ENCODE results near the gene SPIB. TPM values are rescaled to one million over a fixed set of nuclear protein-coding genes. Genes with fewer than 3 reads are reported as not detected.

SPIB gene
- 2.4 TPM for total RNA-seq

DNA sequence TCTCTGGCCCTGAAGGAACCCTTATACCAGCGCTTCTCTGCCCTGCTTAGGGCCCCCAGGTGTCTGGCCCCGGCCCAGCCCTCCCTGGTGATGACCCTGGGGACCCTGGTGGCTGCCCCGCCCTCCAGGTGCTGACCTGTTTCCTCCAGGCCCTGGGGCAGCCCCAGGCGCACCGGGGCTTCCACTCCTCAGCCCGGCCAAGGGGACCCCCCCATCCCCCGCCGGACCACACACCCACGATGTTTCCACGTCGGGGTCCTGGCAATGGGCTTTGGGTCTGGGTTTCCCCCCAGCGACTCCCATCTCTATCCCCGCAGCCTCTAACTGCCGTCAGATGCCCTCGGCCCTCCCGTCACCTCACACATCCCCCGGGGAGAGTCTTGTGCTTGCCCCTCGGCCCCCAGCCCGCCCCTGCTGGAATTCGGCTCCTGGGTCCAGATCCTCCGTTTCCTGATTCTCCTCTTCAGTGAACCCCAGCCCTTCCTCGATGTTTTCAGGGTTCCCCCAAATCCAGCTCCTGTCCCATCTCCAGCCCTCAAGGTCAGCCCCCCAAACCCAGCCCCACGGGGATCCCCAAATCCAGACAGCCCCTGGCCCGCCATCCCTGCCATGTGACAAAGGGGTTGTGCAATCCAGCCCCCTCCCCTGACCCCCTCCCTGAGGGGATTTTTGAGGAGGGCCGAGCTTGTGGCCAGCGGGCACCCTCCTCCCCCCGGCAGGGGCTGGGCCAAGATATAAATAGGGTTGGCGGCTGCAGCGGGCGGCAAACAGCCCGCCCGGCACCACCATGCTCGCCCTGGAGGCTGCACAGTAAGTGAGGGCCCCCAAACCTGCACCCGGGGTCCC is at the start of gene SPIB:
TSS of gene SPIB (plus strand) at position 763 of the 846 bp plus-strand sequence. CDS start at position 788, 25 bp downstream.
- DNase-seq (ENCODE audit: low read depth in 2 of 3, low spot score in 2 of 3): peak in 1 of 3 donors; percentile 18

DNA sequence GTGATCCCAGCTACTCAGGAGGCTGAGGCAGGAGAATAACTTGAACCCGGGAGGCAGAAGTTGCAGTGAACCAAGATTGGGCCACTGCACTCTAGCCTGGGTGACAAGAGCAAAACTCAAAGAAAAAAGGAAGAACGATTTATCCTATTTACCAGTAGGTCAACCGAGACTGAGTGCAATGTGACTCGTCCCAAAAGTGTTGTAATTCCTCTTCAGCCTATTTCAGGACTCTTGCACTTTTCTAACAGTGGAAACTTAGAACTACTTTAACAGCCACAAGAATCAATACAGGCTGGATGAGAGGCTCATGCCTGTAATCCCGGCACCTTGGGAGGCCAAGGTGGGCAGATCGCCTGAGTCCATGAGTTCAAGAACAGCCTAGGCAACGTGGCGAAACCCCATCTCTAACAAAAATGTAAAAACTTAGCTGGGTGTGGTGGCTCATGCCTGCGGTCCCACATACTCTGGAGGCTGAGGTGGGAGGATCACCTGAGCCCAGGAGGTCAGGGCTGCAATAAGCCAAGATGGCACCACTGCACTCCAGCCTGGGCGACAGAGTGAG is 46.7 kb upstream of the SPIB start:
- no peak for DNase-seq (ENCODE audit: low read depth in 2 of 3, low spot score in 2 of 3)

DNA sequence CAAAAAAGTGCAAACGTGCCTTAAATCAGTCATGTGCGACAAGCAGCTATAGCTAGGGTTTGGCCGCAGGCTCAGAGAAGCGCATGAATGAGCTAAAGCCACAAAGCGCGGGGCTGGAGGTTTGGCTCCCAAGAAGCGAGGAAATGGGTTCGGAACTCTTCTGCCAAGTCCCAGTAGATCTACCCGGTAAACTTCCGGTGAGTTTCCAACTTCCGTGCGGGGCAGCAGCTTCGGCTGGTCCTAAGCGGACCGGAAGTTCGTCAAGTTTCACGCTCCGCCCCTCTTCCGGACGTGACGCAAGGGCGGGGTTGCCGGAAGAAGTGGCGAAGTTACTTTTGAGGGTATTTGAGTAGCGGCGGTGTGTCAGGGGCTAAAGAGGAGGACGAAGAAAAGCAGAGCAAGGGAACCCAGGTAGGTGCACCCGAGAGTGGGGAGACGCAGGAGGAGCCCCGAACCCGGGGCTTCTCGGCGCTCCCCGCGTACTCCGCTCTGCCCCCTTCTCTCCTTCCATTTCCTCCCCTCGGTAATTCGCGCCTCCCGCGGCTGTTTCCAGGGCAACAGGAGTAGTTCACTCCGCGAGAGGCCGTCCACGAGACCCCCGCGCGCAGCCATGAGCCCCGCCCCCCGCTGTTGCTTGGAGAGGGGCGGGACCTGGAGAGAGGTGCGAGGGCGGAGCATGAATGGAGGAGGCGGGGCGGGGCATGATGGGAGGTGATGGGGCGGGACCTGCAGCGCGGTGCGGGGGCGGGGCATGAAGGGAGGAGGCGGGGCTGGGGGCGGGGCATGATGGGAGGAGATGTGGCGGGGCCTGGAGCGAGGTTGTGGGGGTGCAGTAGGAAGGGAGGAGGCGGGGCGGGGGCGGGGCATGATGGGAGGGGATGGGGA is 42.3 kb upstream of the SPIB start, which contains the start of gene NR1H2:
TSS of gene NR1H2 (plus strand) at position 292 of the 885 bp plus-strand sequence. CDS start 1,149 bp downstream, outside the sequence.
- DNase-seq (ENCODE audit: low read depth in 2 of 3, low spot score in 2 of 3): peak; percentile 92 to 97 (median 97)

DNA sequence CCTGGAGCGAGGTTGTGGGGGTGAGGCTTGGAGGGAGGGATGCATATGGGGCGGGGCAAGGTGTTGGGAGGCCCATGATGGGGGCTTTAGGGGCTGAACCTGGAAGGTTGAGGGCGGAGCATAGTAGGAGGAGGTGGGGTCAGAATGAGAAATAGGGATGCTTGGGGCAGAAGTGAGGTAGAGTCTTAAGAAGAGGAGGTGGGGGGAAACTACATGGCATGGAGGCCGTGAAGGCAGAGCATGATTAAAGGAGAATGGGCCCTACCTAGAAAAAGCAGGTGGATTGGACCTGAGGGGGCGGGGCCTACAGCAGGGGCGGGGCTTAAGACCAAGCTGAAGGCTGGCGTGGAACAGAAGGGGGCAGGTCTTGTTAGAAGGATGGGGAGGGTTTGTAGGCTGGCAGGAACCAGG is 41.7 kb upstream of the SPIB start:
- no peak for DNase-seq (ENCODE audit: low read depth in 2 of 3, low spot score in 2 of 3)

DNA sequence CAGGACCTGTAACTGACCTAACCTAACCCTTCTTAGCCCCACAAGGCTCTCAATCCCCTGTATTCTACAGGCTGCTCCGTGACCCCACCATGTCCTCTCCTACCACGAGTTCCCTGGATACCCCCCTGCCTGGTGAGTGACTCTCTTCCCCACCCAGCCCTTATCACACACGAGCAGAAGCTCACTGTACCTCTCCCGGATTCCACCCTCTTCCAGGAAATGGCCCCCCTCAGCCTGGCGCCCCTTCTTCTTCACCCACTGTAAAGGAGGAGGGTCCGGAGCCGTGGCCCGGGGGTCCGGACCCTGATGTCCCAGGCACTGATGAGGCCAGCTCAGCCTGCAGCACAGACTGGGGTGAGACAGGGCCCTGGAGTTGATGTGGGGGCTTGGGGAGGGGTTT is 41.2 kb upstream of the SPIB start:
- no peak for DNase-seq (ENCODE audit: low read depth in 2 of 3, low spot score in 2 of 3)

DNA sequence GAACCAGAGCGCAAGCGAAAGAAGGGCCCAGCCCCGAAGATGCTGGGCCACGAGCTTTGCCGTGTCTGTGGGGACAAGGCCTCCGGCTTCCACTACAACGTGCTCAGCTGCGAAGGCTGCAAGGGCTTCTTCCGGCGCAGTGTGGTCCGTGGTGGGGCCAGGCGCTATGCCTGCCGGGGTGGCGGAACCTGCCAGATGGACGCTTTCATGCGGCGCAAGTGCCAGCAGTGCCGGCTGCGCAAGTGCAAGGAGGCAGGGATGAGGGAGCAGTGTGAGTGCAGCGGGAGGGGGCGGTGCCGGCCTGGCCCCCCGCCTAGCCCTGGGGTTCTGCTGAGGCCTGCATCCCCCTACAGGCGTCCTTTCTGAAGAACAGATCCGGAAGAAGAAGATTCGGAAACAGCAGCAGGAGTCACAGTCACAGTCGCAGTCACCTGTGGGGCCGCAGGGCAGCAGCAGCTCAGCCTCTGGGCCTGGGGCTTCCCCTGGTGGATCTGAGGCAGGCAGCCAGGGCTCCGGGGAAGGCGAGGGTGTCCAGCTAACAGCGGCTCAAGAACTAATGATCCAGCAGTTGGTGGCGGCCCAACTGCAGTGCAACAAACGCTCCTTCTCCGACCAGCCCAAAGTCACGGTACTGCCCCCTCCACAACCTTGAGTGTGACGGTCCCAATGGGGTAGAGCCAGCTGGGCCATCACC is 40.4 kb upstream of the SPIB start:
- DNase-seq (ENCODE audit: low read depth in 2 of 3, low spot score in 2 of 3): no peak

DNA sequence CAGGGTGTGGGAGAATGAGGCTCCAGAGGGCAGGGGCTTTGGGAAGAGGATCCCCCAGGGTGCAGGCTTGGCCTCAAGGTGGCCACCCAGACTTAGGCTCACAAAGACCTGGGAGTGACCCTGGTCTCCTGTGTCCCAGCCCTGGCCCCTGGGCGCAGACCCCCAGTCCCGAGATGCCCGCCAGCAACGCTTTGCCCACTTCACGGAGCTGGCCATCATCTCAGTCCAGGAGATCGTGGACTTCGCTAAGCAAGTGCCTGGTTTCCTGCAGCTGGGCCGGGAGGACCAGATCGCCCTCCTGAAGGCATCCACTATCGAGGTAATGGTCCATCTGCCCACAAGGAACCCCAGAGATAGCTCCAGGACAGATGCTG is 39.9 kb upstream of the SPIB start:
- DNase-seq (ENCODE audit: low read depth in 2 of 3, low spot score in 2 of 3): no peak

DNA sequence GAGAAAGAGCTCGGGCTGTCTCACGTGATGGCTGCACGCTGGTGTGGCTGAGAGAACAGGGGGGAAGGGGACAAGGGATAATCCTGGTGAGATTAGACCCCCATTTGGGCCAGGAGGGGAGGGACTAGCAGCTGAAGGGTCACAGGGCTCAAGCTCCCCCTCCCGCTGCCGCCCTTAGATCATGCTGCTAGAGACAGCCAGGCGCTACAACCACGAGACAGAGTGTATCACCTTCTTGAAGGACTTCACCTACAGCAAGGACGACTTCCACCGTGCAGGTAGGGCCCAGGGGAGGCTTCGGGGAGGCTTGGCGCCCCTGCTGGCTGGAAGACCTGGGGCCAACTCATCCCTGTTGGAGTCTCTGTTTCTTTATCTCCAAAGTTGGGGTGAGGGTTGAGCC is 39.1 kb upstream of the SPIB start:
- no peak for DNase-seq (ENCODE audit: low read depth in 2 of 3, low spot score in 2 of 3)

DNA sequence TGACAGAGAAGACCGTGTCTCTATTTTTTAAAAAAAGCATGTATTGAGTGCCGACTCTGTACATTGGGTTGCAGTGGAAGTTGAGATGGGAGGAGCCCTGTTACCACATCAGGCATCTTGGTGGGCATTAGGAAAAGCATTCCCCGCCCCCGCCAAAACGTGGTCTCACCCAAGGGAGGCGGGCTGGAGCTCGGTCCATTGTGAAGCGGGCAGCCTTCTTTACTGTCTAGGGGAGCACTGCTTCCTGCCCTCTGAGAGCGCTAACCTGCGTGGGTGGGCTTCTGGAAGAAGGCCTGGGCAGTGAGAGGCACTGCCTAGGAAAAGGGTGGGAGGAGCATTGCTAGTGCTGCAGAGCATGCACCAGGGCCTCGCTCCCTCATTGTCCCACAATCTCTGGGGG is 38.6 kb upstream of the SPIB start:
- no peak for DNase-seq (ENCODE audit: low read depth in 2 of 3, low spot score in 2 of 3)

DNA sequence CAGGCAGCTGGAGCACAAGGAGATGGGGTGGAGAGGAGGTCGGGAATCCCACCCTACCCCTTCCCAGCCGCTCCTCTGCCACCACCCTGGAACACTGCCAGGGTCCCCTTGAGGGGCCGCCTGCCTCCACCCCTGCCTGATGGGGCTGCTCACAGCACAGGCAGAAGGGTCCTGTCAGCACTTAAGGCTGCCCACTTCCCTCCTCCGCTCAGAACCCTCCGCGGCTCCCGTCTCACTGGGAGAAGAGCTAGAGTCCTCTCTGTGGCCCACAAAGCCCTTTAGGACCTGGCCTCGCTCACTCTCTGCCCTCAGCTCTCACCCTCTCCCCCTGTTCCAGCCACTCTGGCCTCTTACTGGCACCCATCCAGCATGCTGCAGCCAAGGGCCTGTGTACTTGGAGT is 38.0 kb upstream of the SPIB start:
- no peak for DNase-seq (ENCODE audit: low read depth in 2 of 3, low spot score in 2 of 3)

DNA sequence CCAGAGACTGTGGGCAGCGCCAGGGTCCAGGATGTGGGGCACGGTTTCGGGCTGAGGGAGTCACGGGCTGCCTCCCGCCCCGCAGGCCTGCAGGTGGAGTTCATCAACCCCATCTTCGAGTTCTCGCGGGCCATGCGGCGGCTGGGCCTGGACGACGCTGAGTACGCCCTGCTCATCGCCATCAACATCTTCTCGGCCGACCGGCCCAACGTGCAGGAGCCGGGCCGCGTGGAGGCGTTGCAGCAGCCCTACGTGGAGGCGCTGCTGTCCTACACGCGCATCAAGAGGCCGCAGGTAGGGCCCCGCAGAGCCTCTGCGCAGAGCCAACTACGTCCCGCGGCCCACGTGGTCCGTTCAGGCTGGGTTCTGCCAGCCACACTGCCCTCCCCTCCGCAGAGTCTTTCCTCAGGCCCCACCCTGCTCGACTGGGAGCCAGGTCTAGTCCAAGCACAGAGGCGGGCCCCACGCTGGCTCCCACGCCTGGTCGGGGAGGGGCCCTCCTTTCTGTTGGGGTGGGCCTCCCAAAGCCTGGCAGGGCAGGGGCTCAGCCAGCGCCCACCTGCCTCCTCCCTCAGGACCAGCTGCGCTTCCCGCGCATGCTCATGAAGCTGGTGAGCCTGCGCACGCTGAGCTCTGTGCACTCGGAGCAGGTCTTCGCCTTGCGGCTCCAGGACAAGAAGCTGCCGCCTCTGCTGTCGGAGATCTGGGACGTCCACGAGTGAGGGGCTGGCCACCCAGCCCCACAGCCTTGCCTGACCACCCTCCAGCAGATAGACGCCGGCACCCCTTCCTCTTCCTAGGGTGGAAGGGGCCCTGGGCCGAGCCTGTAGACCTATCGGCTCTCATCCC is 36.6 kb upstream of the SPIB start:
- DNase-seq (ENCODE audit: low read depth in 2 of 3, low spot score in 2 of 3): no peak

DNA sequence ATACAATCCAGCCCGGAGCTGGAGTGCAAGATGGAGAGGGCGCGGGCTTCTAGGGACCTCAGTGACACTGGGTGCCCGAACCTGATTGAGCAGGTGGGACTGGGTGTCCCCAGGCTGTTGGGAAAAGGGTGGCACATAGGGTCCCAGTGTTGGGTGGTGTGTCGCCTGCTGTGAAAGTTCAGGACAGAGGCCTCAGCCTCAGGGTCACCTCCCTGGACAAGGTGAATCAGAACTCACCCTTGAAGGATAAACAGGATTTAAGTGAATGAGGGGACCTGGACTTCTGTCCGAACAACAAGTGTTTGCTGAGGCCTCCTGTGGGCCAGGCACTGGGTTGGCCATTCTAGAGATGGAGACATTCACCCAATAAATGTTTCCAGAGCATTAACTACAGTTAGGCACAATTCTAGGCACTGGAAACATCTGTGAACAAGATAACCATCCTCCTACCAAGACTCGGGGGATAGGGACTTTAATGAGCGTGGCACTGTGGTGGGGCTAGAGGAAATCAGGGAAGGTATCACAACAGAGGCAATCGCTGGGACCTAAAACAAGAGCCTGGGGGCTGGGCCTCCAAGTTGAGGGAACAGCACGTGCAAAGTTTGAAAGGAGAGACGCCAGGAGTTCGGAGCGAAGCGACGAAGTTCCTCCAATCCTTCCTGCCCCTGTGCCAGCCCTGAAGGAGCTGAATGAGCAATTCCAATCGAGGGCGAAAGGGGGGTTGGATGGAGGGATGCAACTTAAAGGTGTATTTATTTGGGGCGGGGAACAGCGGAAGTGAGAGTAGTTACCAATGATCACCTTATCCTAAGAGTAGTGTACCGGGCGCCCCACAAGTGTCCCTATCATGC is 35.5 kb upstream of the SPIB start:
- DNase-seq (ENCODE audit: low read depth in 2 of 3, low spot score in 2 of 3): no peak

DNA sequence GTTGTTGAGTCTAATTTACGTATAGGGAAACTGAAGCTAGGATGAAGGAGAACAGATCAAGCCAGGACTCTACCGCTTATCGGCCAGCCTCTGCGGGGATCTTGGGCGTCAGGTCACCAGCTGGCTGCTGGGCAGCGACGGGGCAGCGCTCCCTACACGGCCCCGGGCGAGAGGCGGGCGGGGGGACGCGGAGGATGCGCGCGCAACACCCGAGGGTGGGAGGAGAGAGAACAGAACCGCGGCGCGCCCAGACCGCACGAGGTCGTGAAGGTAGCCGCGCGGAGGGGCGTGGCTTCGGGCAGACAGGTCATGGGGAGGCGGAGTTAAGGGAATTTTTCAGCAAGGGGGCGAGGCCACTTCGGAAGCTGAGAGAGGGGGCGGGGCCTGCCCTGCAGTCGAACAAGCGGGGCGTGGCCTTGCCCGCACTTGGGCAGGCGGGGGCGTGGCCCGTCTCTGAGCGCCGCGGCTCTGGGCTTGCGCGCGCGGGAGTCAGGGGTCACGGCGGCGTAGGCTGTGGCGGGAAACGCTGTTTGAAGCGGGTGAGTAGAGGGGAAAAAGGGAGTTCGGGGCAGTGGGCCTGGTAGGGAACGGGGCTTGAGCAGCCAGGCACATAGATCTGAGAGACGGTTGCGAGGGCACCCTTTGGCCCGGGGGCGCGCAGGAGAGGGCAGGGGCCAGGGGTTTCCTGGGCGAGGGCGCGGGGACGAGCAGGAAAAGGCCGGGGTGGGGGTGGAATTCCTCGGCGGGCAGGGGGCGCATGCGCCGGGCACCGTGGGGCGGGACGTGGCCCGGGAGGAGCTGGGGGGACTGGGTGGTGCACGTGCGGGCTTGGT is 34.7 kb upstream of the SPIB start, which contains the start of gene POLD1:
TSS of gene POLD1 (plus strand) at position 496 of the 833 bp plus-strand sequence. CDS start 14,505 bp downstream, outside the sequence.
- DNase-seq (ENCODE audit: low read depth in 2 of 3, low spot score in 2 of 3): peak; percentile 98 to 99 (median 98)

DNA sequence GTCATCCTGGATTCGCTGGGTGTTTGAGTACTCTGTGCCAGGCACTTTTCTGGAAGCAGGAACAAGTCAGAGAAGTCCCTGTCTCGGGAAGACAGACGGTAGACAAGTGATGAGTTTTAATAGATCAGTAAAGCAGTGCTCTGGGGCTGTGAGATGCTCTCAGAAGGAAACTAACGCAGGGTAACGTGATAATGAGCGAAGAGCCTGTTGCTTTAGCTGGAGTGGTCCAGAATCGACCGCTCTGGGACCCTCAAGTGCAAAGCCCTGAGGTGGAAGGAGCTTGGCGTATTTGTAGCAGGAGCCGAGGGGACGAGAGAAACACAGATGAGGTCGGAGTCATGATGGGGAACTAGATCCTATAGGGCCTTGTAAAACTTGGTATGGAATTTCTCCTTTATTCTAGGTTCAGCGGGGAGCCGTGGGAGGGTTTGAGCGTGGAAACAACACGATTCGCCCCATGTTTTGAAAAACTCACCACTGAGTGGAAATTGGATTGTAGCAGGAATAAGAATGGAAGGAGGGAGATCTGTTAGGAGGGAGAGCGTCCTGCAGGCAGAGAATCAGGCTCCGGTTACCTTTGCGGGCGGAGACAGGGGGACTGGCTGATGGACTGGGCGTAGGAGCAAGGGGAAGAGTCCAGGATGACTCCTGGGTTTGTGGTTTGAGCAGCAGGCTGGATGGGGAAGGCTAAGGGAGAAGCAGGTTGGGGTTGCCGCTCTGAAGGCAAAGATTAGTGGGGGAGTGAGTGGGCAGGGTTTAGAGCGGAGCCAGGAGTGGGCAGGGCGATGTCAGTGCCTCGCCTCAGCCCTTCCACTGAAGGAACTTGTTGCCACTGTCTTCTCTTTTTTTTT is 33.8 kb upstream of the SPIB start:
- DNase-seq (ENCODE audit: low read depth in 2 of 3, low spot score in 2 of 3): peak in 1 of 3 donors; percentile 25

DNA sequence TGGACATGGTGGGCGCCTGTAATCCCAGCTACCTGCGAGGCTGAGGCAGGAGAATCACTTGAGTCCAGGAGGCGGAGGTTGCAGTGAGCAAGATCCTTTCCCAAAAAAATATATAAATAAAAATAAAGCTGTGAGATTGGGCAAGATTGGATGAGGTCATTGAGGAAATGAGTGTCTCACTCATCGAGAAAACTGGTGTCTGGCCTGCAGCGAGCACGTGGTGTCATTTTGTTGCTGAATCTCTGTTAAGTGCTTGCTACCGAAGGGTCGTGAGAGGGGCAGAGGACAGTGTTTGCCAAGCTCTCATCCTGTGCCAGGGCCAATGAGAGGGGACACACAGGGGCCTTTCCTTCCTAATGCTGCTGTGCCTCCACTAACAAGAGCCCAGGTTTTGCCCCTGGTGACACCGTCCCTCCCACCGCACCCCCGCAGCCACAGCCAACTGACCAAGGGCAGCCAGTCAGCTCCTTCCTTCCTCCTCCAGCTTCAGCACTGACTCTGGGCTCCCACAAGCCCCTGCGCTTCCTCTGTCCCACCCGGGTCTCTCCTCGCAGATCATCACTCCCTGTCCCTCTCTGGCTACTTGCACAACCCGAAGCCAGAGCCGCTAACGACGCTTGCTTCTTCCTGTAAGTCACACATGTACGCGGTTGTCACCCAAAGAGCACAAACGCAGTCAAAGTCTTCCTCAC is 31.4 kb upstream of the SPIB start:
- no peak for DNase-seq (ENCODE audit: low read depth in 2 of 3, low spot score in 2 of 3)

DNA sequence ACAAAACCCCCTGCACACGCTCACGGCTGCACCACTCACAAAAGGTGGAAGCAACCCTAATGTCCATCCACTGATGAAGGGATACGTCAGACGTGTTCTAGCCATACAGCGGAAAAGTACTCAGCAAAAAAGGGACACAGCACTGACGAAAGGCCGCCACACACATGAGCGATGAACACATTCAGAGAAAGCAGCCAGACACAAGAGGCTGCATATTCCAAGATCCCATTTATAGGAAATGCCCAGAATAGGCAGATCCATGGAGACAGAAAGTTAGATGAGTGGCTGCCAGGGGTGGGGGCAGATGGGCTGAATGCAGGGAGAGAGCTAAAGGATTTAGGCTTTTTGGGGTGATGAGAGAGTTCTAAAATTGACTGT is 30.9 kb upstream of the SPIB start:
- DNase-seq (ENCODE audit: low read depth in 2 of 3, low spot score in 2 of 3): no peak
